GM12891 (cell line): ENCODE results near the gene ARF5.

Experiments
- PAX5 ChIP-seq: IDR thresholded peaks from 2 replicates; pipeline ENCODE4 v1.6.1; 2011; ENCODE audit warnings: low read length, moderate library complexity, mild to moderate bottlenecking; ENCODE audit not compliant: insufficient read depth, severe bottlenecking
- POLR2AphosphoS5 ChIP-seq: IDR thresholded peaks from 2 replicates; pipeline ENCODE4 v1.6.1; 2011; ENCODE audit warnings: low read depth, low read length, control low read depth
- POU2F2 ChIP-seq: IDR thresholded peaks from 2 replicates; pipeline ENCODE4 v1.6.1; 2011; ENCODE audit warnings: low read depth, mild to moderate bottlenecking, control low read depth, low read length, moderate library complexity
- TAF1 ChIP-seq: IDR thresholded peaks from 2 replicates; pipeline ENCODE4 v1.6.1; 2011; ENCODE audit warnings: low read depth, low read length, control low read depth

DNA sequence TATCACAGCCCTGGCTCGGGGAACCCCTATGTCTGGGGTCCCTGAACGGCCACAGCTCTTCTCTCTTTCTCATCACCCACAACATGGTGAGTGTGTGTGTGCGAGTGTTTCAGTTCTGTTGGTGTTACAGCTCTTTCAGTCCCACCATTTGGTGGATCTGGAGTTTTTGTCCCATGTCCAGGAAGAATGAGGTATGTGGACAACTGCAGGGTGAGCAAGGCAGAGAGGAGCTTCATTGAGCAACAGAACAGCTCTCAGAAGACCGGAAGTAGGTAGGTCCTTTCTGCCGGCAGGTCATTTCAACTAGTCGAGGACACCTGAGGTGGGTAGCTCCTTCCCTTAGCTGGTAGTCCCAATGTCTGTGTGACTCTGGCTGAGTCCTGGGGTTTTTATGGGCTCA is 20.2 kb downstream of the ARF5 start:
- no peak for TF ChIP-seq POU2F2
- TF ChIP-seq POLR2AphosphoS5 = no peak
- TF ChIP-seq PAX5 = no peak
- TF ChIP-seq TAF1 = no peak
